Brain microvascular endothelial cell (primary cell): ENCODE results near the gene KLHL36.
A peak's percentile ranks its signal among the peaks of the same experiment; 100 is the strongest.

Experiments
- DNase-seq: peaks from one replicate; pipeline ENCODE4 v3.0.0-alpha.2; 2020
- H3K27ac ChIP-seq: fragments of 250-450 bp; sonication (Bioruptor Pico); 2 replicates; pipeline ENCODE4 v1.5.1; 2020; ENCODE audit warnings: mild to moderate bottlenecking, moderate library complexity
- H3K27me3 ChIP-seq: fragments of 250-450 bp; sonication (Bioruptor Pico); replicated peaks from 2 replicates; pipeline ENCODE4 v1.5.1; 2020; ENCODE audit warnings: mild to moderate bottlenecking
- H3K36me3 ChIP-seq: fragments of 250-450 bp; sonication (Bioruptor Pico); replicated peaks from 2 replicates; pipeline ENCODE4 v1.5.1; 2020; ENCODE audit warnings: mild to moderate bottlenecking
- H3K4me3 ChIP-seq: 2 replicates; pipeline ENCODE4 v1.5.1; 2011; ENCODE audit warnings: low read depth, mild to moderate bottlenecking, control low read depth, low read length, moderate library complexity
- in situ Hi-C: cut with HindIII; loops from 2 replicates; pipeline ENCODE4 v1.10.0; 2017; ENCODE audit warnings: low sequenced_read_pairs, low pct_ligation_motif_present
- TF ChIP-seq, protein P1 (sequence below): IDR thresholded peaks from 2 replicates; pipeline ENCODE4 v1.5.1; 2011; ENCODE audit warnings: low read depth, mild to moderate bottlenecking, moderate library complexity, low read length, control low read depth, inconsistent platforms; ENCODE audit errors: missing control alignments

Gene KLHL36

DNA sequence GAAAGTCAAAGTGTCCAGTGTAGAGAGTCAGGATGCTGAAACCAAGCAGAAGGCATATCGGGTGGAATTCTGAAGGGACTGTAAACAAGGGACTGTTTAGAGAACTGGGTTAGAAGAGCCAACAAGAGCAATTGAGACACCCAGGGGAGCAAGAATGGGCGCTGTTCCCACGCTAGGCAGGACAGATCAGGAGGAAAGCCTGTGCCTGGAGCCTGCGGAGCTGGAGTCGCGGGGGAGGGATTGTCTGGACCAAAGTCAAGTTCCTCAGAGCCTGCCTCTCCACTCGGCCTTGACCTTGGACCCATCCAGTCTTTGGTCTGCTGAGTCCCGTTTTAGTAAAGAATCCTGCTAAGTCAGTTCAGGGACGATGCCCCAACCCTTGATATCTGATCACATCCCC lies 14.7 kb upstream of the KLHL36 start:
- Histone ChIP-seq H3K4me3 (no peak overlapping the region), H3K36me3 (no peaks in the 10 kb centered on the region), H3K27me3 (no peaks in the 10 kb centered on the region), H3K27ac (no peak overlapping the region)
- DNase-seq, result peak; percentile 39
- in situ Hi-C loops, result no loop called here
- TF ChIP-seq, protein P1, sequence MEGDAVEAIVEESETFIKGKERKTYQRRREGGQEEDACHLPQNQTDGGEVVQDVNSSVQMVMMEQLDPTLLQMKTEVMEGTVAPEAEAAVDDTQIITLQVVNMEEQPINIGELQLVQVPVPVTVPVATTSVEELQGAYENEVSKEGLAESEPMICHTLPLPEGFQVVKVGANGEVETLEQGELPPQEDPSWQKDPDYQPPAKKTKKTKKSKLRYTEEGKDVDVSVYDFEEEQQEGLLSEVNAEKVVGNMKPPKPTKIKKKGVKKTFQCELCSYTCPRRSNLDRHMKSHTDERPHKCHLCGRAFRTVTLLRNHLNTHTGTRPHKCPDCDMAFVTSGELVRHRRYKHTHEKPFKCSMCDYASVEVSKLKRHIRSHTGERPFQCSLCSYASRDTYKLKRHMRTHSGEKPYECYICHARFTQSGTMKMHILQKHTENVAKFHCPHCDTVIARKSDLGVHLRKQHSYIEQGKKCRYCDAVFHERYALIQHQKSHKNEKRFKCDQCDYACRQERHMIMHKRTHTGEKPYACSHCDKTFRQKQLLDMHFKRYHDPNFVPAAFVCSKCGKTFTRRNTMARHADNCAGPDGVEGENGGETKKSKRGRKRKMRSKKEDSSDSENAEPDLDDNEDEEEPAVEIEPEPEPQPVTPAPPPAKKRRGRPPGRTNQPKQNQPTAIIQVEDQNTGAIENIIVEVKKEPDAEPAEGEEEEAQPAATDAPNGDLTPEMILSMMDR, result no peak

DNA sequence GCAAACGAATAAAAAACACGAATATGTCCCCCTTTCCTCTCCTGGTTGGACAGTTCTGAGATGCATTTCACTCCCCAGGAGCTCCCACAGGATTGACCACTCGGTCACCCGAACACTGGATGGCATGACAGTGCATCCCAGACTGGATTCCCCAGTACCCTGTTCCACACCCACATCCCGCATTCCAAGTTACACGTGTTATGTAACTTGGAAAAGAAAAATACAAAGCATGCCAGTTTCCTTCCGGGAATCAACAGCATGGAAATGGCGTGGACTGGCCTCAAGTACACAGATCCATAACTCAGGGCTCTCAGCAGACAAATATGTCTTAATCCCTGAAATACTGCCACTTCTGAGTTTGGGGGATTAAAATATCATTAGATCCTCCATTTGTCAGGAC lies 12.6 kb upstream of the KLHL36 start:
- no peak for DNase-seq
- Histone ChIP-seq H3K4me3 (no peak overlapping the region), H3K36me3 (no peaks in the 10 kb centered on the region), H3K27me3 (no peaks in the 10 kb centered on the region), H3K27ac (no peak overlapping the region)
- TF ChIP-seq, protein P1, result no peak
- in situ Hi-C loops, result no loop called here

DNA sequence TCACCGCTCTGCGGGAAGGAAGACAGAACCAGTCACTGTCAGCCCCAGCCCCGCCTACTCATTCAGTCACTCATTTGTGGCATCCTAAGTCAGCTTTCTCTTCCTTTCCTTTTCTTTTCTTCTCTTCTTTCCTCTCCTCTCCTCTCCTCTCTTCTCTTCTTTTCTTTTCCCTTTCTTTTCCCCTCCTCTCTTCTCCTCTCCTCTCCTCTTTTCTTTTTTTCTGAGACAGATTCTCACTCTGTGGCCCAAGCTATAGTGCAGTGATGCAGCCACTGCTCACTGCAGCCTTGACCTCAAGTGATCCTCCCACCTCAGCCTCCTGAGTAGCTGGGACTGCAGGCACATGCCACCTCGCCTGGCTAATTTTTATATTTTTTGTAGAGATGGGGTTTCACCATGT lies 10.6 kb upstream of the KLHL36 start:
- Histone ChIP-seq H3K27ac (no peak overlapping the region), H3K27me3 (no peaks in the 10 kb centered on the region), H3K4me3 (no peak overlapping the region), H3K36me3 (no peaks in the 10 kb centered on the region)
- no peak for DNase-seq
- in situ Hi-C loops, result no loop called here
- TF ChIP-seq, protein P1, result no peak

DNA sequence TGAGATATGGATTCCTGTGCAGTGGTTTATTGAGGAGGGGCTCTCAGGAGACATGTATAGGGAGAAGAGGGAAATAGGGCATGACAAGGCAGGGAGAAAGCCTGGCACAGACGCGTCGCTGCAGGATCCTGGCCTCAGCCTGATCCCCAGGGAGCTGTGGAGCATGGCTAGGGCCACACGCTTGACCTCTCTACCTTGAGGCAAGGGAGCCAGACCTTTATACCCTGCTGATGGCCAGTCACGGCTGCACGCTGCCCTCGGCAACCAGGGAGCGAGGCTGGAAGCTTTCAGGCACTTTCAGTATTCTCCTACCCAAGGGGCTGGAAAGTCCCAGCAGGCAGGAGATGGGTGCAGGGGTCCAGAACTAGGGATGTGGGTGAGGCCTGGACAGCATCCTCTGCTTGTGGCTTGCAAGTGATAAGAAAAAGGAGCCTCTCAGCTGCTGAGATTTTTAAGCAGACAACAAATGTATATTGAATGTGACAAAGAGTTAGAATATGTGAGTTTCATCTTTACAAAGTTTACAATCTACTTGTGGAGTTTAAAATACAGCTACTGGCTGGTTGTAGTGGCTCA lies 10.0 kb upstream of the KLHL36 start:
- no peaks in the 10 kb centered on the region for H3K36me3 ChIP-seq
- DNase-seq, result no peak
- no peak overlapping the region for H3K4me3 ChIP-seq
- no peaks in the 10 kb centered on the region for H3K27me3 ChIP-seq
- no peak overlapping the region for H3K27ac ChIP-seq
- TF ChIP-seq, protein P1, result no peak
- in situ Hi-C loops, result no loop called here

DNA sequence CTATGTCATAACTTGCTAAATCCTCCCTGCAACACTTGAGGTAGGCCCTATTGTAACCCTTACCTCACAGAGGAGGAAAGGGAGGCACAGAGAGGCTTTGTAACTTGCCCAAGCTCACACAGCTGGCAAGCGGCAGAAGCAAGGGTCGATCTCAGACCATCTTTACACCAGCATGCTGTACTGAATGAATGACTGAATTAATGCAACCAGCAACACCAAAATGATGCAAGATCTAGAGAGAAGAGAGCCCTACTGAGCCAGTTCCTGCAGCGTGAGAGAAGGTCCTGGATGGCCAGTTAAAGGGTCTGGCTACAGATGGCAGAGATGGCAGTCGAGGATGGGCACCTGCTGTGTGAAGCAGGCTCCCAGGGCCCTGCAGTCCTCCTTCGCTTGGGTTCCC lies 8.2 kb upstream of the KLHL36 start:
- in situ Hi-C loops, result no loop called here
- Histone ChIP-seq H3K27me3 (no peaks in the 10 kb centered on the region), H3K36me3 (no peaks in the 10 kb centered on the region), H3K4me3 (no peak overlapping the region), H3K27ac (no peak overlapping the region)
- TF ChIP-seq, protein P1, result no peak
- no peak for DNase-seq
